Hepatocyte (in vitro differentiated cells): ENCODE results near the gene WDR11.

Source experiments
- CTCF ChIP-seq: fragments of 200-600 bp; sonication (generic); IDR thresholded peaks from 2 replicates; pipeline ENCODE4 v1.5.1; 2016; ENCODE audit warnings: antibody characterized with exemption, mild to moderate bottlenecking; ENCODE audit not compliant: poor library complexity
- EZH2 ChIP-seq: fragments of 200-600 bp; sonication (generic); IDR thresholded peaks from 2 replicates; pipeline ENCODE4 v1.6.1; 2016; ENCODE audit warnings: antibody characterized with exemption, mild to moderate bottlenecking, borderline replicate concordance
- EZH2phosphoT487 ChIP-seq: fragments of 200-600 bp; sonication (generic); IDR thresholded peaks from one replicate; pipeline ENCODE4 v1.6.1; 2018; ENCODE audit warnings: antibody characterized with exemption, mild to moderate bottlenecking, low read depth, moderate library complexity; ENCODE audit not compliant: unreplicated experiment, severe bottlenecking

- TF ChIP-seq CTCF = no peak
- TF ChIP-seq EZH2phosphoT487 = no peak
- no peak for TF ChIP-seq EZH2
These were observed 25.0 kb upstream of the WDR11 start for GRCh38 chr10:120825878-120826769.
